ENCODE data around the gene CYP2W1. TPM values are rescaled to one million over a fixed set of nuclear protein-coding genes. Genes with fewer than 3 reads are reported as not detected.

Gene CYP2W1
- total RNA-seq, 1 experiment from 2014 or later = not detected

GRCh38 chr7:978416-979091 lies 4.4 kb upstream of the CYP2W1 start:
- CTCF ChIA-PET = interaction anchor here (0.8 to 1.7 kb wide), 4 partner anchors 11 to 205 kb away, joined by 3 to 6 read pairs (median 4); no protein-coding TSS in a partner anchor
- Mint-ChIP-seq H3K36me3 (no peaks in the 10 kb centered on the region), H3K4me3 (no peak overlapping the region), H3K9me3 (no peaks in the 10 kb centered on the region), H3K4me1 (peaks cover 5% of the 10 kb centered on the region), H3K27me3 (ENCODE audit: low read depth) (peaks cover 2% of the 10 kb centered on the region; the same call in 1 of the 2 replicates), H3K27ac (no peak overlapping the region)
- POLR2A ChIA-PET = no interaction called here
- ATAC-seq (no peak), DNase-seq (ENCODE audit: low spot score) (no peak)
- TF ChIP-seq ATF1 (CRISPR knock-in tag; IDR thresholded peaks at IDR 0.05) (no peak), IRF1 (CRISPR knock-in tag; IDR thresholded peaks at IDR 0.05) (no peak), MLX (CRISPR knock-in tag; IDR thresholded peaks at IDR 0.05) (no peak), USF2 (CRISPR knock-in tag; IDR thresholded peaks at IDR 0.05) (no peak), ZNF425 (CRISPR knock-in tag; conservative IDR thresholded peaks at IDR 0.05) (no peak), OVOL2 (CRISPR knock-in tag; IDR thresholded peaks at IDR 0.05; ENCODE audit: borderline replicate concordance) (no peak), CREM (CRISPR knock-in tag; IDR thresholded peaks at IDR 0.05) (no peak), E2F1 (CRISPR knock-in tag; IDR thresholded peaks at IDR 0.05) (no peak), NFE2L1 (CRISPR knock-in tag; IDR thresholded peaks at IDR 0.05) (no peak), CTCF (IDR thresholded peaks at IDR 0.05) (no peak)

GRCh38 chr7:979151-979550 lies 3.8 kb upstream of the CYP2W1 start:
- Mint-ChIP-seq H3K27ac (no peak overlapping the region), H3K36me3 (no peaks in the 10 kb centered on the region), H3K4me1 (peaks cover 5% of the 10 kb centered on the region), H3K27me3 (ENCODE audit: low read depth) (peaks cover 2% of the 10 kb centered on the region; the same call in 1 of the 2 replicates), H3K4me3 (no peak overlapping the region), H3K9me3 (no peaks in the 10 kb centered on the region)
- CTCF ChIA-PET = interaction anchor here (0.9 to 1.1 kb wide), 2 partner anchors 14 to 204 kb away, joined by 4 to 6 read pairs; no protein-coding TSS in a partner anchor
- no peak for DNase-seq (ENCODE audit: low spot score)
- ATAC-seq = no peak
- POLR2A ChIA-PET = no interaction called here
- TF ChIP-seq JAZF1 (CRISPR knock-in tag; IDR thresholded peaks at IDR 0.05) (no peak), ZNF263 (CRISPR knock-in tag; IDR thresholded peaks at IDR 0.05; ENCODE audit: low read depth) (no peak), ZNF416 (CRISPR knock-in tag; IDR thresholded peaks at IDR 0.05) (no peak), OVOL2 (CRISPR knock-in tag; IDR thresholded peaks at IDR 0.05; ENCODE audit: borderline replicate concordance) (no peak), ATF1 (CRISPR knock-in tag; IDR thresholded peaks at IDR 0.05) (no peak)
